K562 (cell line): ENCODE results near the gene ANO4. TPM values are rescaled to one million over a fixed set of nuclear protein-coding genes. Genes with fewer than 3 reads are reported as not detected.

Experiments
- ATAC-seq: fragments of 200-7000 bp; cut with Tn5 transposase; 3 replicates; pipeline ENCODE4 v1.9.1; 2020; ENCODE audit warnings: moderate library complexity
- BruUV-seq: library from RNA; stranded (reverse); fragments of 400-500 nt; replicated peaks from 2 replicates; lab custom pipeline; 2021; lab: Mats Ljungman, UMichigan
- CTCF ChIA-PET: fragments of 300-600 bp; formaldehyde crosslinking; extraction: SDS; loops from one replicate; lab custom pipeline; 2021; ENCODE audit warnings: low intra/inter-chr PET ratio; lab: Yijun Ruan, JAX
- POLR2A ChIA-PET: fragments of 300-600, 350-650 bp; sonication (Branson Sonifier 250); formaldehyde crosslinking; extraction: SDS; loops from one replicate; lab custom pipeline; 2021; ENCODE audit warnings: antibody characterized with exemption, inconsistent platforms; lab: Yijun Ruan, JAX
- DNase-seq, 4 experiments: peaks; one replicate each; pipeline versions ENCODE4 v3.0.0 to v3.0.0-alpha.2; 2011 to 2018; ENCODE audit warnings: low spot score in 3 of 4, mixed read lengths in 3 of 4; ENCODE audit errors: extremely low read depth in 1 of 4
- FAIRE-seq: peaks from 2 replicates; lab custom pipeline; 2011; peaks lifted over from hg19 to GRCh38; lab: Jason Lieb, UNC
- H2AFZ ChIP-seq: 2 replicates; pipeline ENCODE4 v1.6.0; 2011; ENCODE audit warnings: low read depth, low read length, control low read depth, inconsistent platforms
- H3K27ac ChIP-seq: fragments of 200-600 bp; 3 replicates; pipeline ENCODE4 v1.8.0; 2011; ENCODE audit warnings: low read depth, mild to moderate bottlenecking, control low read depth, inconsistent platforms, low read length, moderate library complexity, mixed read lengths; ENCODE audit errors: extremely low read depth
- H3K27me3 ChIP-seq, 2 experiments: fragments of 300-600 bp in 1 of 2; 2 replicates in 1 of 2; 3 replicates in 1 of 2; pipeline versions ENCODE4 v1.6.0 to v1.8.0; 2011; ENCODE audit warnings: inconsistent platforms in 2 of 2, low read length in 2 of 2, mild to moderate bottlenecking in 1 of 2, mixed read lengths in 1 of 2, moderate library complexity in 1 of 2; ENCODE audit not compliant: control insufficient read depth in 2 of 2, insufficient read depth in 2 of 2
- H3K36me3 ChIP-seq: fragments of 300-600 bp; 3 replicates; pipeline ENCODE4 v1.8.0; 2011; ENCODE audit warnings: mild to moderate bottlenecking, low read length, inconsistent platforms; ENCODE audit not compliant: control insufficient read depth, insufficient read depth
- H3K4me1 ChIP-seq, 2 experiments: fragments of 200-600 bp in 1 of 2; replicated peaks in 1 of 2; 2 replicates in 1 of 2; 3 replicates in 1 of 2; pipeline versions ENCODE4 v1.5.1 to v1.8.0; 2011; ENCODE audit warnings: inconsistent platforms in 2 of 2, low read length in 2 of 2, mild to moderate bottlenecking in 1 of 2, mixed read lengths in 1 of 2, moderate library complexity in 1 of 2; ENCODE audit not compliant: control insufficient read depth in 2 of 2, insufficient read depth in 2 of 2
- H3K4me2 ChIP-seq: 2 replicates; pipeline ENCODE4 v1.6.1; 2011; ENCODE audit warnings: low read length, control low read depth, inconsistent platforms, mixed read lengths; ENCODE audit not compliant: insufficient read depth
- H3K4me3 ChIP-seq: fragments of 200-600 bp; sonication (generic), shearing (Covaris generic); 2 replicates; pipeline ENCODE4 v1.5.1; 2016; ENCODE audit warnings: control low read depth, inconsistent platforms
- H3K79me2 ChIP-seq: fragments of 200-600 bp; 3 replicates; pipeline ENCODE4 v1.8.0; 2011; ENCODE audit warnings: low read length, inconsistent platforms; ENCODE audit not compliant: control insufficient read depth, insufficient read depth
- H3K9ac ChIP-seq, 2 experiments: 2 replicates each; pipeline versions ENCODE4 v1.6.0 to v1.6.1; 2011; ENCODE audit warnings: low read depth in 2 of 2, low read length in 2 of 2, control low read depth in 1 of 2, inconsistent platforms in 1 of 2, mild to moderate bottlenecking in 1 of 2, mixed read lengths in 1 of 2; ENCODE audit not compliant: insufficient read depth in 1 of 2
- H3K9me1 ChIP-seq: one replicate; pipeline ENCODE4 v1.6.0; 2011; ENCODE audit warnings: inconsistent platforms, mild to moderate bottlenecking, low read length, moderate library complexity; ENCODE audit not compliant: control insufficient read depth, insufficient read depth
- H3K9me3 ChIP-seq: replicated peaks from 2 replicates; pipeline ENCODE4 v1.5.1; 2011; ENCODE audit warnings: low read depth, low read length, inconsistent platforms; ENCODE audit not compliant: control insufficient read depth, insufficient read depth
- H4K20me1 ChIP-seq: replicated peaks from 2 replicates; pipeline ENCODE4 v1.6.1; 2011; ENCODE audit warnings: low read length, inconsistent platforms, mixed read lengths; ENCODE audit not compliant: control insufficient read depth, insufficient read depth
- EP400 ChIP-seq: fragments of 450-650 bp; IDR thresholded peaks from 2 replicates; pipeline ENCODE4 v1.6.1; 2017; ENCODE audit warnings: antibody characterized with exemption, mild to moderate bottlenecking, moderate library complexity
- HMG20B ChIP-seq: fragments of 250-450 bp; sonication (Bioruptor Pico); IDR thresholded peaks from 2 replicates; pipeline ENCODE4 v1.5.0; 2021; ENCODE audit warnings: mild to moderate bottlenecking
- KDM1A ChIP-seq, 2 experiments: fragments of 450-650 bp; IDR thresholded peaks; 2 replicates each; pipeline ENCODE4 v1.6.1; 2016; ENCODE audit warnings: mild to moderate bottlenecking in 2 of 2
- LARP7 ChIP-seq: fragments of 450-650 bp; IDR thresholded peaks from 2 replicates; pipeline ENCODE4 v1.6.1; 2016
- MTF1 ChIP-seq: fragments of 250-450 bp; sonication (Bioruptor Pico); IDR thresholded peaks from 2 replicates; pipeline ENCODE4 v1.9.0; 2021; ENCODE audit warnings: moderate library complexity, mild to moderate bottlenecking, inconsistent platforms, borderline replicate concordance
- RBFOX2 ChIP-seq: fragments of 200-400 bp; formaldehyde crosslinking; IDR thresholded peaks from 2 replicates; pipeline ENCODE4 v1.6.1; 2017; ENCODE audit warnings: low read depth, mild to moderate bottlenecking, low read length, moderate library complexity
- RBM22 ChIP-seq: fragments of 200-400 bp; formaldehyde crosslinking; IDR thresholded peaks from 2 replicates; pipeline ENCODE4 v1.6.1; 2018; ENCODE audit warnings: low read length, low read depth; ENCODE audit not compliant: poor library complexity, severe bottlenecking
- TCF7 ChIP-seq: sonication (generic); IDR thresholded peaks from 2 replicates; pipeline ENCODE4 v1.6.1; 2016; ENCODE audit warnings: antibody characterized with exemption, borderline replicate concordance
- TGIF2 ChIP-seq: sonication (generic); formaldehyde crosslinking; IDR thresholded peaks from 2 replicates; pipeline ENCODE4 v1.8.1; 2022; ENCODE audit warnings: mild to moderate bottlenecking, missing genetic modification reagents, moderate library complexity
- ZC3H8 ChIP-seq: fragments of 450-650 bp; IDR thresholded peaks from 2 replicates; pipeline ENCODE4 v1.6.1; 2017
- ZNF282 ChIP-seq: sonication (generic); formaldehyde crosslinking; IDR thresholded peaks from 2 replicates; pipeline ENCODE4 v1.8.1; 2023; ENCODE audit warnings: missing genetic modification reagents
- ZNF449 ChIP-seq: fragments of 250-450 bp; sonication (Bioruptor Pico); IDR thresholded peaks from 2 replicates; pipeline ENCODE4 v1.8.0; 2022; ENCODE audit warnings: moderate library complexity, mild to moderate bottlenecking, inconsistent platforms
- ZNF586 ChIP-seq: fragments of 450-650 bp; formaldehyde crosslinking; conservative IDR thresholded peaks from 2 replicates; pipeline ENCODE4 v1.4.0; 2020; ENCODE audit warnings: mild to moderate bottlenecking, moderate library complexity
- WGBS: fragments of 100-300 bp; shearing (Covaris generic); methylation state at CpG from one replicate; pipeline ENCODE4 v1.1.6; 2016; ENCODE audit warnings: low coverage, mixed read lengths; ENCODE audit not compliant: insufficient coverage; ENCODE audit errors: missing lambda C conversion rate; 5-methylcytosine and 5-hydroxymethylcytosine counted together
- in situ Hi-C: fragments of 300-500 bp; cut with MboI; formaldehyde crosslinking; loops from 4 replicates; pipeline ENCODE4 v1.15.0; 2018; ENCODE audit warnings: inconsistent platforms, mixed read lengths
- intact Hi-C: fragments of 100-400 bp; cut with micrococcal nuclease; formaldehyde crosslinking; loops from 2 replicates; pipeline ENCODE4 v1.14.2; 2022
- polyA plus RNA-seq, 8 experiments: library from polyadenylated mRNA; depleted of rRNA in 4 of 8; stranded (reverse) in 5 of 8; unstranded in 3 of 8; fragments of >200 nt; fragmentation: Nextera tagmentation in 2 of 8; fragmentation: Illumina TruSeq in 1 of 8; extraction: Ambion mirVana in 2 of 8; extraction: Trizol in 1 of 8; gene quantifications; 2 replicates each; pipeline versions ENCODE4 v1.2.1 to v1.2.3, GENCODE V29; 2011 to 2014; ENCODE audit warnings: inconsistent platforms in 1 of 8, missing spikeins in 1 of 8
- total RNA-seq, 7 experiments: library from RNA; depleted of rRNA in 6 of 7; stranded (reverse); fragments of >200 nt in 6 of 7; fragmentation: Illumina TruSeq in 2 of 7; extraction: Trizol in 2 of 7; gene quantifications; 2 replicates each; pipeline versions ENCODE4 v1.2.1 to v1.2.3, GENCODE V29; 2011 to 2021; ENCODE audit warnings: low replicate concordance in 1 of 7

The ANO4 gene
- total and polyA plus RNA-seq, 9 of the 15 experiments (the other 6 are each of a cell fraction or from before 2014, with no cell fraction given), result not detected

GRCh38 chr12:100913872-100914592, 119.5 kb downstream of the ANO4 start:
- intact Hi-C loops (no loop called here), in situ Hi-C loops (no loop called here)
- POLR2A ChIA-PET, result interaction anchor here (0.7 to 0.8 kb wide), 2 partner anchors 17 to 387 kb away, joined by 3 read pairs; no protein-coding TSS in a partner anchor
- BruUV-seq, result no TSS peak
- Histone ChIP-seq H3K27me3 (no peaks in the 10 kb centered on the region), H3K9me1 (no peaks in the 10 kb centered on the region), H3K27ac (no peak overlapping the region), H3K4me1 (no peaks in the 10 kb centered on the region), H3K79me2 (no peaks in the 10 kb centered on the region), H3K4me3 (no peak overlapping the region), H2AFZ (no peak overlapping the region), H3K9me3 (no peaks in the 10 kb centered on the region), H4K20me1 (no peaks in the 10 kb centered on the region), H3K36me3 (no peaks in the 10 kb centered on the region), H3K4me2 (no peak overlapping the region), H3K9ac (no peak overlapping the region)
- FAIRE-seq, result no peak
- TF ChIP-seq EP400 (no peak), RBM22 (no peak)
- CTCF ChIA-PET, result no interaction called here
- no peak for DNase-seq
- ATAC-seq, result no peak
- WGBS, result 0% methylated on average over 4 of the region's 4 CpGs

- 0% methylated on average over 2 of the region's 2 CpGs for WGBS
- no peaks in the 10 kb centered on the region for H3K9me3 ChIP-seq
- no peak overlapping the region for H2AFZ ChIP-seq
- DNase-seq (no peak), ATAC-seq (no peak), FAIRE-seq (no peak)
- H3K4me2 ChIP-seq, result no peak overlapping the region
- no peaks in the 10 kb centered on the region for H3K4me1 ChIP-seq
- no peak overlapping the region for H3K4me3 ChIP-seq
- in situ Hi-C loops, result no loop called here
- H4K20me1 ChIP-seq, result no peaks in the 10 kb centered on the region
- H3K9ac ChIP-seq, result no peak overlapping the region
- H3K9me1 ChIP-seq, result no peaks in the 10 kb centered on the region
- CTCF ChIA-PET, result no interaction called here
- H3K27me3 ChIP-seq, result no peaks in the 10 kb centered on the region
- POLR2A ChIA-PET, result no interaction called here
- no TSS peak for BruUV-seq
- TF ChIP-seq MTF1 (CRISPR knock-in tag), result no peak
- no peak for TF ChIP-seq ZNF449 (CRISPR knock-in tag)
- TF ChIP-seq HMG20B (CRISPR knock-in tag), result no peak
- no peak for TF ChIP-seq ZNF586 (CRISPR knock-in tag)
- TF ChIP-seq TCF7, result no peak
- TF ChIP-seq KDM1A (IDR thresholded peaks at IDR 0.05), result no peak
- no peak for TF ChIP-seq ZNF282 (CRISPR knock-in tag)
- no peak for TF ChIP-seq LARP7
- no peak for TF ChIP-seq ZC3H8
- TF ChIP-seq RBFOX2, result no peak
- no peak for TF ChIP-seq TGIF2
- H3K36me3 ChIP-seq, result no peaks in the 10 kb centered on the region
- no peak overlapping the region for H3K27ac ChIP-seq
- intact Hi-C loops, result no loop called here
- H3K79me2 ChIP-seq, result no peaks in the 10 kb centered on the region
These were observed 124.5 kb downstream of the ANO4 start for GRCh38 chr12:100919116-100919515.
